Measurements from ENCODE around the gene HMGB2. TPM values are rescaled to one million over a fixed set of nuclear protein-coding genes. Genes with fewer than 3 reads are reported as not detected.

HMGB2 gene
- total RNA-seq, 4 donors from 2014 or later, result 32.0 to 63.3 (median 47.5) TPM

DNA sequence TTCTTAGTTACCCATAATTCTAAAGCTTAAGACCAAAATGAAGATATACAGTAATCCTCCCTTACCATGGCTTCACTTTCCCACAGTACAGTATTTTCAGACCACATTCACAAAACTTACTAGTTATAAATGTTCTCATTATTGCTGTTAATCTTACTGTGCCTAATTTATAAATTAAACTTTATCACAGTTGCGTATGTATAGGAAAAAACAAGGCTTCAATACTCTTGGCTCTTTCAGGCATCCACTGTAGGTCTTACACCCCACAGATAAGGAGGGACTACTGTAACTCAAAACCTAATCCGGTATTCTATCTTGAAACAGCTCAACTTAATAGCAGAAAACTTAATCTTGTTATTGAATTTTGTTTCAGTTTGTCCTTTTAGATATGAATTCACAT, 3.6 kb downstream of the HMGB2 start:
- Histone ChIP-seq H3K9me3 (no peaks in the 10 kb centered on the region), H3K36me3 (peaks cover 0 to 65% of the 10 kb centered on the region in 2 donors), H3K4me3 (no peak overlapping the region), H3K27me3 (no peaks in the 10 kb centered on the region), H3K27ac (peak overlapping the region in 1 of 4 donors; percentile 15), H3K4me1 (peaks cover 0 to 42% (median 0%) of the 10 kb centered on the region in 3 donors)
- no peak for TF ChIP-seq EP300 (IDR thresholded peaks at IDR 0.05)
- TF ChIP-seq, protein P1, sequence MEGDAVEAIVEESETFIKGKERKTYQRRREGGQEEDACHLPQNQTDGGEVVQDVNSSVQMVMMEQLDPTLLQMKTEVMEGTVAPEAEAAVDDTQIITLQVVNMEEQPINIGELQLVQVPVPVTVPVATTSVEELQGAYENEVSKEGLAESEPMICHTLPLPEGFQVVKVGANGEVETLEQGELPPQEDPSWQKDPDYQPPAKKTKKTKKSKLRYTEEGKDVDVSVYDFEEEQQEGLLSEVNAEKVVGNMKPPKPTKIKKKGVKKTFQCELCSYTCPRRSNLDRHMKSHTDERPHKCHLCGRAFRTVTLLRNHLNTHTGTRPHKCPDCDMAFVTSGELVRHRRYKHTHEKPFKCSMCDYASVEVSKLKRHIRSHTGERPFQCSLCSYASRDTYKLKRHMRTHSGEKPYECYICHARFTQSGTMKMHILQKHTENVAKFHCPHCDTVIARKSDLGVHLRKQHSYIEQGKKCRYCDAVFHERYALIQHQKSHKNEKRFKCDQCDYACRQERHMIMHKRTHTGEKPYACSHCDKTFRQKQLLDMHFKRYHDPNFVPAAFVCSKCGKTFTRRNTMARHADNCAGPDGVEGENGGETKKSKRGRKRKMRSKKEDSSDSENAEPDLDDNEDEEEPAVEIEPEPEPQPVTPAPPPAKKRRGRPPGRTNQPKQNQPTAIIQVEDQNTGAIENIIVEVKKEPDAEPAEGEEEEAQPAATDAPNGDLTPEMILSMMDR (IDR thresholded peaks at IDR 0.05), result no peak
- TF ChIP-seq POLR2AphosphoS5 (IDR thresholded peaks at IDR 0.05), result no peak
- no peak for TF ChIP-seq POLR2A (IDR thresholded peaks at IDR 0.05)
- 62 to 91% methylated on average over 2 of the region's 2 CpGs for WGBS, 2 donors (ENCODE audit: low coverage in 1 of 2)
- ATAC-seq, result no peak

DNA sequence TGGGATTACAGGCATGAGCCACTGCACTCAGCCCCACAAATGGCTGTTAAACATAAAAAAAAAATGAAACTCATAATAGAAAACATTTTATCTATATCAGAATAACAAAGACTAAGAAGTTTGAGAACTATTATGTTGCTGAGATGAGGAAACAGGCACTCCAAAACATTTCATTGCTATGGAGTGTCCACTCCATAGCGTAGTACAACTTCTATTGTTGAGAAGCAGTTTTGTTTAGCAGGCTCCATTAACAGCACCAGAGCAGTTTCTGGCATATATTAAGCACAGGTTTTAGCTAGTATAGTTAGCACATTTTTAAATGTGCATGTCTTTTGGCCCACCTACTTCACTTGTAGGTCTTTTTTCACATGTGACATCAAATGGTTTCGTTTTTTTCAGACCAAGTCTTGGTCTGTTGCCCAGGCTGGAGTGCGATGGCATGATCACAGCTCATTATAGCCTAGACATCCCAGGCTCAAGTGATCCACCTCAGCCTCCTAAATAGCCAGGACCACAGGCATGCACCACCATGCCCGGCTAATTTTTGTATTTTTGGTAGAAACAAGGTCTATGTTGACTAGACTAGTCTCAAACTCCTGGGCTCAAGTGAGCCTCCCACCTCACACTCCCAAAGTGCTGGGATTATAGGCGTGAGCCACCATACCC, 5.8 kb downstream of the HMGB2 start:
- Histone ChIP-seq H3K9me3 (no peaks in the 10 kb centered on the region), H3K36me3 (peaks cover 0 to 67% of the 10 kb centered on the region in 2 donors), H3K27me3 (no peaks in the 10 kb centered on the region), H3K4me3 (no peak overlapping the region), H3K27ac (no peak overlapping the region), H3K4me1 (peaks cover 0 to 36% (median 0%) of the 10 kb centered on the region in 3 donors)
- 59 to 95% methylated on average over 2 to 4 of the region's 5 CpGs for WGBS, 2 donors (ENCODE audit: low coverage in 1 of 2)
- ATAC-seq, result no peak
- no peak for TF ChIP-seq EP300 (IDR thresholded peaks at IDR 0.05)
- no peak for TF ChIP-seq POLR2A (IDR thresholded peaks at IDR 0.05)
- no peak for TF ChIP-seq POLR2AphosphoS5 (IDR thresholded peaks at IDR 0.05)
- TF ChIP-seq, protein P1 (IDR thresholded peaks at IDR 0.05), result no peak

DNA sequence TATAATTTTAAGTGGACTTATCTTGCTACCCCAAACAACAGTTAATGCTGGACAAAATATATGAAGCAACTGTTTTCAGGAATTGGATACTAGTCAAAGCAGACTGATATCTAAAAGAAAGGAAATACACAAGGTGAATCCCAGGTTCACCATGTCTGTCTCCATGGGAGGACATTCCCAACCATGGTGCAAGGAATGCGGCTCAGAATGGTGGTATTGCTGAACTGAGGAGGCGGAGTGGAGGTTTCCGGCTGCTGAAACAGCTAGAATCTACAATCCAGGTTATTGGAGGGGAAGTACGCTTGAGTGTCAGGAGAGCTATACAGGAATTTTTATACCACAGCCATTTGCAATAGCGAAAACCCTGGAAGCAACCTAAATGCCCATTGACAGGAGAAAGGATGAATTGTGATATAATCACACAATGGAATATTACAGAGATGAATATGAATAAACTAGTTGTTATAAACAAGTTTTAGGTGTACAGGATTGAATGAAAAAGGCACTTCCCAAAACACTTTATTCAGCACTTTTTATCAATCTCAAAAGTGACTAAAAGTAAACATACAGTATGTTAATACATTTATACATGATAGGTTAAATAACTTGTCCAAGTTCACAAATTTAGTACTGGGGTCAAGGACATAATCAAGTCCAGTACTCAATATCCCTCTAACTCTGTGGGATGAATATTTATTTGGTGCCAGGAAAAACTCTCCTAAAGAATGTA, 9.0 kb downstream of the HMGB2 start:
- no peak for ATAC-seq
- Histone ChIP-seq H3K27me3 (no peaks in the 10 kb centered on the region), H3K9me3 (no peaks in the 10 kb centered on the region), H3K36me3 (peaks cover 0 to 60% of the 10 kb centered on the region in 2 donors), H3K27ac (no peak overlapping the region), H3K4me1 (peaks cover 0 to 4% (median 0%) of the 10 kb centered on the region in 3 donors), H3K4me3 (no peak overlapping the region)
- WGBS, 2 donors (ENCODE audit: low coverage in 1 of 2), result 96 to 98% methylated on average over 4 to 5 of the region's 5 CpGs
- TF ChIP-seq POLR2AphosphoS5 (IDR thresholded peaks at IDR 0.05) (no peak), EP300 (IDR thresholded peaks at IDR 0.05) (no peak), POLR2A (IDR thresholded peaks at IDR 0.05) (no peak)
- TF ChIP-seq, protein P1 (IDR thresholded peaks at IDR 0.05), result no peak

DNA sequence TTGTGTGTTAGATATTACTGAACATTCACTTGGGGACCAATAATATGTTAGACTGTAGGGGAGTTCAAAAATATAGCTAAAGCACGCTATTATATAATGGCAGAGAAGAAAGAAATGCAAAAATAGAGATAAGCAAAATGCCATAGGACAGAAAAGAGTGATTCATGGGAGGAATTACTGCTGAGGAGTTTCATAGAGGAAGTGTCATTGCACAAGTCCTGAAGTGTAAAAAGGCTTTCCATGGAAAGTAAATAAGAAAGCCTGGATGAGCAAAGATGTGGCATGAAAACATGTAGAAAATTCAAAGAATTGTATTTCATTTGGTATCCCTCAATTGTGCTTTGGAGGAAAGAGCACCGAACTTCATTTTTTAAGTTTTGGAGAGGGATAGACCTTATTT, 14.5 kb downstream of the HMGB2 start:
- no peak for TF ChIP-seq EP300 (IDR thresholded peaks at IDR 0.05)
- TF ChIP-seq POLR2A (IDR thresholded peaks at IDR 0.05), result no peak
- TF ChIP-seq POLR2AphosphoS5 (IDR thresholded peaks at IDR 0.05), result no peak
- TF ChIP-seq, protein P1 (IDR thresholded peaks at IDR 0.05), result no peak
- Histone ChIP-seq H3K27ac (no peak overlapping the region), H3K4me3 (no peak overlapping the region), H3K9me3 (no peaks in the 10 kb centered on the region), H3K4me1 (peaks cover 0 to 9% (median 3%) of the 10 kb centered on the region in 3 donors), H3K36me3 (peaks cover 0 to 45% of the 10 kb centered on the region in 2 donors), H3K27me3 (no peaks in the 10 kb centered on the region)
- 85 to 90% methylated on average over 2 of the region's 2 CpGs for WGBS, 2 donors (ENCODE audit: low coverage in 1 of 2)
- ATAC-seq, result no peak

All from gastroesophageal sphincter (tissue), 4 donors.